IPS-18a (cell line): ENCODE measurements around the gene FBL.

Experiments
- H3K27ac ChIP-seq: one replicate; pipeline ENCODE4 v1.5.1; 2013; ENCODE audit warnings: low read length
- H3K27me3 ChIP-seq: one replicate; pipeline ENCODE4 v1.6.1; 2013; ENCODE audit warnings: mild to moderate bottlenecking, low read length; ENCODE audit not compliant: control insufficient read depth, insufficient read depth
- H3K36me3 ChIP-seq: one replicate; pipeline ENCODE4 v1.6.1; 2013; ENCODE audit warnings: low read depth, low read length; ENCODE audit not compliant: control insufficient read depth
- H3K4me1 ChIP-seq: one replicate; pipeline ENCODE4 v1.6.1; 2013; ENCODE audit warnings: low read depth, low read length; ENCODE audit not compliant: control insufficient read depth
- H3K4me3 ChIP-seq: one replicate; pipeline ENCODE4 v1.5.1; 2013; ENCODE audit warnings: low read length
- H3K9ac ChIP-seq: one replicate; pipeline ENCODE4 v1.6.1; 2013; ENCODE audit warnings: mild to moderate bottlenecking, low read length, moderate library complexity
- H3K9me3 ChIP-seq: one replicate; pipeline ENCODE4 v1.6.1; 2013; ENCODE audit warnings: low read depth, low read length; ENCODE audit not compliant: control insufficient read depth

FBL gene

GRCh38 chr19:39796000-39796498, 50.1 kb downstream of the FBL start:
- Histone ChIP-seq H3K9me3 (no peaks in the 10 kb centered on the region), H3K27me3 (no peaks in the 10 kb centered on the region), H3K27ac (no peak overlapping the region)

GRCh38 chr19:39795001-39795400, 51.2 kb downstream of the FBL start:
- H3K36me3 ChIP-seq: no peaks in the 10 kb centered on the region
- peaks cover 18% of the 10 kb centered on the region for H3K4me1 ChIP-seq
- H3K9me3 ChIP-seq: no peaks in the 10 kb centered on the region
- no peak overlapping the region for H3K9ac ChIP-seq
- H3K27ac ChIP-seq: no peak overlapping the region
- no peaks in the 10 kb centered on the region for H3K27me3 ChIP-seq
- no peak overlapping the region for H3K4me3 ChIP-seq

More at GRCh38 chr19:39796000-39796498, 50.1 kb downstream of the FBL start:
- Histone ChIP-seq H3K4me3 (no peak overlapping the region), H3K9ac (peak overlapping the region; percentile 16), H3K36me3 (no peaks in the 10 kb centered on the region), H3K4me1 (peaks cover 18% of the 10 kb centered on the region)

- H3K9ac ChIP-seq: peak overlapping the region; percentile 22
- peaks cover 18% of the 10 kb centered on the region for H3K4me1 ChIP-seq
- H3K36me3 ChIP-seq: no peaks in the 10 kb centered on the region
- no peaks in the 10 kb centered on the region for H3K27me3 ChIP-seq
- no peaks in the 10 kb centered on the region for H3K9me3 ChIP-seq
- H3K27ac ChIP-seq: no peak overlapping the region
- H3K4me3 ChIP-seq: peak overlapping the region; percentile 90
Measured at GRCh38 chr19:39792999-39793546, 53.1 kb downstream of the FBL start.

GRCh38 chr19:39788244-39788643, 57.9 kb downstream of the FBL start:
- peaks cover 6% of the 10 kb centered on the region for H3K4me1 ChIP-seq
- H3K9me3 ChIP-seq: no peaks in the 10 kb centered on the region
- no peaks in the 10 kb centered on the region for H3K36me3 ChIP-seq
- H3K9ac ChIP-seq: no peak overlapping the region
- no peak overlapping the region for H3K27ac ChIP-seq
- H3K27me3 ChIP-seq: no peaks in the 10 kb centered on the region
- no peak overlapping the region for H3K4me3 ChIP-seq
